Chondrocyte (in vitro differentiated cells): ENCODE data around the gene SOAT2. TPM values are rescaled to one million over a fixed set of nuclear protein-coding genes. Genes with fewer than 3 reads are reported as not detected.

Source experiments
- DNase-seq: peaks from one replicate; pipeline ENCODE4 v3.0.0; 2021; ENCODE audit warnings: mixed read lengths, low spot score
- H3K27ac Mint-ChIP-seq: one replicate; pipeline ENCODE4 v1.8.0; 2021; ENCODE audit warnings: mild to moderate bottlenecking, moderate library complexity, mixed read lengths; ENCODE audit not compliant: unreplicated experiment
- H3K27me3 Mint-ChIP-seq: 2 replicates; pipeline ENCODE4 v1.8.0; 2021; ENCODE audit warnings: low read depth, mixed read lengths
- H3K36me3 Mint-ChIP-seq: 2 replicates; pipeline ENCODE4 v1.8.0; 2021; ENCODE audit warnings: low read depth, mixed read lengths
- H3K4me1 Mint-ChIP-seq: 2 replicates; pipeline ENCODE4 v1.8.0; 2021; ENCODE audit warnings: low read depth, mild to moderate bottlenecking, mixed read lengths
- H3K4me3 Mint-ChIP-seq: one replicate; pipeline ENCODE4 v1.8.0; 2021; ENCODE audit warnings: mild to moderate bottlenecking, moderate library complexity, mixed read lengths; ENCODE audit not compliant: unreplicated experiment
- H3K9me3 Mint-ChIP-seq: 2 replicates; pipeline ENCODE4 v1.8.0; 2021; ENCODE audit warnings: low read depth, mixed read lengths
- total RNA-seq: library from RNA; stranded (reverse); gene quantifications from 3 replicates; pipeline ENCODE4 v1.2.1, GENCODE V29; 2021
- TF ChIP-seq, protein P1 (sequence below): fragments of 200-600 bp; sonication (generic); IDR thresholded peaks from 2 replicates; pipeline ENCODE4 v1.5.0; 2021; ENCODE audit warnings: antibody characterized with exemption, mild to moderate bottlenecking, moderate library complexity

The SOAT2 gene
- total RNA-seq, 1 donor from 2014 or later: not detected

DNA sequence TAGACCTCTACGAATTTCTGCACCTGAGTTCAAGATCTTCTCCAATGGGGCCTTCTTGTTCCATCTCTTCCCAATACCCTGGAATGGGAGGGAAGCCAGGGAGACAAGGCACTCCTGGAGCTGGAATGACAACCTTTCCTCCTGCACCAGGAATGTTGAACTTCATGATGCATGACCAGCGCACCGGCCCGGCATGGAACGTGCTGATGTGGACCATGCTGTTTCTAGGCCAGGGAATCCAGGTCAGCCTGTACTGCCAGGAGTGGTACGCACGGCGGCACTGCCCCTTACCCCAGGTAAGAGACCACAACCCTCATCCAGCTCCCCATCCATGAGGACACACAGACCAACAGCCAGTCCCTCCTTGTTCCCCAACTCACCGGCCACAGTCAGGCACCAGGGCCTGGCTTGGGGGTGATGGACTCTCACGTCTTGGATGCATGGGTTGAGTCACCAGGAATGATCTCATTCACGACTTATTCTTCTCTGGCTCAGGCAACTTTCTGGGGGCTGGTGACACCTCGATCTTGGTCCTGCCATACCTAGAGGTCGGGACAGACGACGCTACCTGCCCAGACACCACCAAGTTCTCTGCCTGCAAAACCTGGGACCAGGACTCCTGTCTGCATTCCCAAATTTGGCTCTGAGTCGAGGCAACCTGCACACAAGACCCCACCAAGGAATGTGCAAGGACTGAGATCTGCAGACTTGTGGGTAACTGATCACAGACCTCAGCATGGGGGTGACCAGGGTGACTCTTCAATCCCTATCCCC is 20.5 kb downstream of the SOAT2 start:
- TF ChIP-seq, protein P1, sequence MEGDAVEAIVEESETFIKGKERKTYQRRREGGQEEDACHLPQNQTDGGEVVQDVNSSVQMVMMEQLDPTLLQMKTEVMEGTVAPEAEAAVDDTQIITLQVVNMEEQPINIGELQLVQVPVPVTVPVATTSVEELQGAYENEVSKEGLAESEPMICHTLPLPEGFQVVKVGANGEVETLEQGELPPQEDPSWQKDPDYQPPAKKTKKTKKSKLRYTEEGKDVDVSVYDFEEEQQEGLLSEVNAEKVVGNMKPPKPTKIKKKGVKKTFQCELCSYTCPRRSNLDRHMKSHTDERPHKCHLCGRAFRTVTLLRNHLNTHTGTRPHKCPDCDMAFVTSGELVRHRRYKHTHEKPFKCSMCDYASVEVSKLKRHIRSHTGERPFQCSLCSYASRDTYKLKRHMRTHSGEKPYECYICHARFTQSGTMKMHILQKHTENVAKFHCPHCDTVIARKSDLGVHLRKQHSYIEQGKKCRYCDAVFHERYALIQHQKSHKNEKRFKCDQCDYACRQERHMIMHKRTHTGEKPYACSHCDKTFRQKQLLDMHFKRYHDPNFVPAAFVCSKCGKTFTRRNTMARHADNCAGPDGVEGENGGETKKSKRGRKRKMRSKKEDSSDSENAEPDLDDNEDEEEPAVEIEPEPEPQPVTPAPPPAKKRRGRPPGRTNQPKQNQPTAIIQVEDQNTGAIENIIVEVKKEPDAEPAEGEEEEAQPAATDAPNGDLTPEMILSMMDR: no peak
- Mint-ChIP-seq H3K4me1 (peaks cover 5% of the 10 kb centered on the region), H3K4me3 (no peak overlapping the region), H3K36me3 (no peaks in the 10 kb centered on the region), H3K27ac (no peak overlapping the region), H3K27me3 (peaks cover 7% of the 10 kb centered on the region), H3K9me3 (no peaks in the 10 kb centered on the region)
- DNase-seq: no peak

DNA sequence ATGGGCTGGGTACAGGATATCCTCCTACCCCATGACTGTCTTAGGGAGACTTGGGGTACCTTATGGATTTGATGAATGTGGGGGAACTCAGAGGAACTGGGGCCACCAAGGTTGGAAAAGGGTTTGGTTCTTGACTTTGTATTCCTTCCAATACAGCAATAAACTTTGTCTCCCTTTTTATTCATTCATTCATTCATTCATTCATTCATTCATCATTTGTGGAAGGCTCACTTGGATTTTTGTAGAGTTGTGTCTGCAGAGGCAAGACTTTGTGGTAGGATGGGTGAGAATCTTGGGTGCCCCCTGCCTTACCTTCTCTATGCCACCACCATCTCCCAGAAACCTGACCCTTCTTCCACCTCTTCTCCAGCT is 21.1 kb downstream of the SOAT2 start:
- Mint-ChIP-seq H3K36me3 (no peaks in the 10 kb centered on the region), H3K9me3 (no peaks in the 10 kb centered on the region), H3K27ac (no peak overlapping the region), H3K27me3 (peaks cover 10% of the 10 kb centered on the region), H3K4me3 (no peak overlapping the region), H3K4me1 (peaks cover 5% of the 10 kb centered on the region)
- TF ChIP-seq, protein P1: no peak
- DNase-seq: no peak

DNA sequence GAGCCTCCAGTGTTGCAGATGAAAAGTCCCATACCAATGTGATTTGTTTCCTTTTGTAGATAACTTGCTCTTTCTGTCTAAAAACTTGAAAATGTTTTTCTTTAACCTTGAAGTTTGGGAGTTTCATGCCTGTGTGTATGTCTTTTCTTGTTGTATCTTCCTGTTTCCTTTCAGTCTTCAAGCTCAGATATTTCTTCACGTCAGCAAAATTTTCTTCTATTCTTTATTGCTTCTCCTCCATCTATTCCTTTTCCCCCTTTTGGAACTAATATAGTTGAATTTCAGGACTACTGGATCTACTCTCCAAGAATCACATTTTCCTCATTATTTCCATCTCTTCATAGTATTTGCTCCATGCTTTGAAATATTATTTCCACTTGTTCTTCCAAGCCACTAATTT is 23.9 kb downstream of the SOAT2 start:
- H3K27ac Mint-ChIP-seq: no peak overlapping the region
- peaks cover 5% of the 10 kb centered on the region for H3K4me1 Mint-ChIP-seq
- H3K4me3 Mint-ChIP-seq: no peak overlapping the region
- no peaks in the 10 kb centered on the region for H3K36me3 Mint-ChIP-seq
- DNase-seq: no peak
- TF ChIP-seq, protein P1: no peak
- no peaks in the 10 kb centered on the region for H3K9me3 Mint-ChIP-seq
- H3K27me3 Mint-ChIP-seq: peaks cover 15% of the 10 kb centered on the region

DNA sequence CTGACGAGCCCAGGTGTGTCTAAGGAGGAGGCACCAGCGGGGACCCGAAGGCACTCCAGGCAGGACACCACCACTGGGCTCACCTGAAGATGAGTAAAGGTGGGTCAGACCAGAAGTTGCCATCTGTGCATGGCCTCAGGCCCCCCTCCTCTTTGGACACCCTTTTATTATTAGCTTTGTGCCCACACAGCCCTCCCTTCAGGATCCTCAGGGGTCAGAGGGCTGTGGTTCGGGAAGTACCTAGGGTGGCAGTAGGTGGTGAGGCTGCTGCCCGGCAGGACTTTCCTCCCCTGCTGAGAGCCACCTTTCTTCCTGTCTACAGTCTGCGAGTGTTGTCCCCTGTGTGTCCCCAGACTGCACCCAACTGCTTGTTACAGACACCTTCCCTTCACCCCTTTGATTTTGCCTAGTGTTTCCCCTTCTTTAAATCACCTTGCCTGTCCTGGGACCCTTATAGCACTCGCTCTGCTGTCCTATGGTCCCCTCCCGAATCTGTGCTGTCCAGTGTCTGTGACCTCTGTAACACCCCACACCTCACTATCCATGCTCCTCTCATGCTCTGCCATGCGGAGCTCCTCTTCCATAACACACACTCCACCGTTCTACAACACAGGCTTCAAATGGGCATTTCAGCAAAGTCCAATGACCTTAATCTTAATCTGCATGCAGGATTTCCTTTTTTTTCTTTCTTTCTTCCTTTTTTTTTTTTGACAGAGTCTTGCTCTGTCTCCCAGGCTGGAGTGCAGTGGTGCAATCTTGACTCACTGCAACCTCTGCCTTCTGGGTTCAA is 25.7 kb downstream of the SOAT2 start:
- no peak overlapping the region for H3K4me3 Mint-ChIP-seq
- peaks cover 15% of the 10 kb centered on the region for H3K27me3 Mint-ChIP-seq
- H3K36me3 Mint-ChIP-seq: no peaks in the 10 kb centered on the region
- no peaks in the 10 kb centered on the region for H3K4me1 Mint-ChIP-seq
- DNase-seq: no peak
- TF ChIP-seq, protein P1: no peak
- no peaks in the 10 kb centered on the region for H3K9me3 Mint-ChIP-seq
- H3K27ac Mint-ChIP-seq: no peak overlapping the region

DNA sequence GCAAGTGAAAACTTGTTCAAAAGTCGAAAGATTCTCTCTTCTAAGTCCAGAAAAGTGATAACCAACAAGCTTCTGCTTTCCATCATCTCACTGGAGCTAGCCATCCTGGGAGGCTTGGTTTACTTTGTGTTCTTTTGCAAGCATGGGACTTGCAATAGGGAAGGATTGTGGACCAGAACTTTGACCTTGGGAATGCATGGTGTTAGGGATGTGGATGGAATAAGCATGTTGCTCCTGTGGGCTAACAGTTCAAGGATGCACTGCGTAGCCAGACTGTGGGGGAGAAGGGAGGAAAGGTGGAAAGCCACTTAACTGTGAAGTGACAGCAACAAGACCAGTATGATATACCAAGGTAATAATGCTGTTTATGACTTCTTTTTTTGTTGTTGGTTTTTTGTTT is 28.6 kb downstream of the SOAT2 start:
- Mint-ChIP-seq H3K27me3 (peaks cover 15% of the 10 kb centered on the region), H3K27ac (no peak overlapping the region), H3K4me1 (no peaks in the 10 kb centered on the region), H3K4me3 (no peak overlapping the region), H3K36me3 (no peaks in the 10 kb centered on the region), H3K9me3 (peaks cover 3% of the 10 kb centered on the region)
- no peak for DNase-seq
- TF ChIP-seq, protein P1: no peak
